Cerebellar cortex (tissue), 1 donor: ENCODE data around the gene P4HB.

Source experiments
- DNase-seq: peaks from one replicate; pipeline ENCODE4 v3.0.0-alpha.2; 2015; ENCODE audit warnings: low spot score

Gene P4HB

GRCh38 chr17:81898029-81898866 is 37.9 kb upstream of the P4HB start:
- DNase-seq: peak; percentile 49

- no peak for DNase-seq
These were observed 35.1 kb upstream of the P4HB start for GRCh38 chr17:81895400-81895799.

- no peak for DNase-seq
These were observed 30.9 kb upstream of the P4HB start for GRCh38 chr17:81891303-81891552.

DNA sequence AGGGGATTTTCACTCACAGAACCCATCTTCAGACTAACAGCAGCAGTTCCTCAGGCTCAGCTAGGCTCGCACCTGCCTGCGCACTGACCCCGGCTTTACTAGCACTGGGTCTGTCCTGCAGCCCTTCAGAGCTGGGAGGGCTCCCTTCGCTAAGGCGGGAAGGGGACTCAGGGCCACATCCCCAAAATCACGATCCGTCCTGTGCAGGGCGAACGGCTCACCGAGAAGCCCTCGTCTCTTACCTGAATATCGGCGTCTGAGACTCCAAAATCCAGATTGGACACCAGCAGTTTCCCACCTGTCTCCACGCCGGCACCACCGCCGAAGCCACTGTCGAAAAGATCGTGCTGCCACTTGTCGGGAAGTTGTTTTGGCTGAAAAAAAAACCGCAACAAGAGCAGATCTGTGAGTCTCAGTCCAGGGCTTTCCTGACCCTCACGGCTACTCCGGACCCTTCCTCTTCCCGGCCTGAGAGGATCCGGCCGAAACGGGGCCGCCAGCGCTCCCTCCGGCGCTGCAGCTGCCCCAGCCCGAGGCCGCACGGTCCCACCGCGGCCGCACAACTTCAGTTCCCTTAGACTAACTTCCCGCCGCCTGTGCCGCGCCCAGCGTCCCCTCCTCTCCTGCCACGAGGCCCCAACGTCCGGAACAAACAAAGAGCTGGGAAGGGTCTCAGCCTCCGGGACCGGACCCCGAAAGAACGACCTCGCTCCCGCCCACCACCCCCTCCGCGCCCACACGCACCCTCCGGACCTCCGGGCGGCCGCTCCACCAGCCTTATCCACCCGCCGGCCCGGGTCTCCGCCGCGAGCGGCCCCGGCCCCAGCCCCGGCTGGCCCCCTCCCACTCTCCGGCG is 30.3 kb upstream of the P4HB start:
- DNase-seq: no peak

DNA sequence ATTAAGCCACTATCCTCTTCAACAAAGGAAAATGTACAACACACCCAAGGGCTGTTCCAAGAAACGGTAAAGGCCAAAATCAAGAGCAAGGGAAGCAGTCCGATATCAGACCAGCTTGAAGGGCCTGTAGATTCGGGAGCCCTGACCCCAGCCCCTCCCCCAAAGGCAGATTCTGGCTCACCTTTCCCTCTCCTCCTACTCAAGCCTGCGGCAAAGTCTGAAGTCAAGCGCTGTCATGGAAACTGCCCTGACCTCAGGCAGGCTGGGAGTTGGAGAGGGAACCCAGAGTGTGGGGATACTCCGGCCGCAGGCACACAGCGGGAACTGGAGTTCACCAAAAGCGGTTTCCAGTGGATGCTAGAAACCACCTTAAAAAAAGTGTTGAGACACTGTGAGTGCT is 29.3 kb upstream of the P4HB start:
- no peak for DNase-seq

- DNase-seq: no peak
These were observed 28.8 kb upstream of the P4HB start for GRCh38 chr17:81888988-81889595.

- DNase-seq: no peak
These were observed 28.0 kb upstream of the P4HB start for GRCh38 chr17:81888105-81888987.

DNA sequence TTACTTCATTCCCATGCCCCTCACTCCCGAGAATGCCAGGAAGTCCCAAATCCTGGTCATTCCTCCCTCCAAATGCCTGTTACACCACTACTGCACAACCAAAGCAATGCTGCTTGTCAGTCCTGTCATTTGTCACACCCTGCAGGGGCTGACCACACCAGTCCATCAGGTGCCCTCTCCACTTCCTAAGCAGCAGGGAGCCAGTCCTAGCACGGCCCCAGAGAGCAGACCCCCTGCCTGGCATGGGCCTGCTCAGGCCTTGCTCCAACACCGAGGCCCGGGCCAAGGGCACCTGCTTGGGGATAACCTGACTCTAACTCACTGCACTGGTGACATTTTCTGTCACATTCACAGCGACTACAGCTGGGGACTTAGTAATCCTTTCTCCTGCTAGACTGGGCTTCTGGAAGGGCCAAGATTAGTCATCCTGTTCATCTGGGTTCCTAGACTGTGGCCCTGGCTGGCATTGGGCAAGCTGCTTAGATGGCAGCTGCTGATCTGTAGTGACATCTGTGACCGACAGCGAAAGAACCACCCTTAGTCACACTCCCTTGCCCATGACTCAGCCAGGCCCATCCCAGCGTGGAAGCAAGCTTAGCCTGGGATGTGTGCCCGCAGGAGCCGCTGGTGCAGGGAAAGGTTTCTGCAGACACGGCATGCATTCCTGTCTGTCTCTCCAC is 25.7 kb upstream of the P4HB start:
- DNase-seq: no peak

GRCh38 chr17:81885454-81885853 is 25.1 kb upstream of the P4HB start:
- no peak for DNase-seq

DNA sequence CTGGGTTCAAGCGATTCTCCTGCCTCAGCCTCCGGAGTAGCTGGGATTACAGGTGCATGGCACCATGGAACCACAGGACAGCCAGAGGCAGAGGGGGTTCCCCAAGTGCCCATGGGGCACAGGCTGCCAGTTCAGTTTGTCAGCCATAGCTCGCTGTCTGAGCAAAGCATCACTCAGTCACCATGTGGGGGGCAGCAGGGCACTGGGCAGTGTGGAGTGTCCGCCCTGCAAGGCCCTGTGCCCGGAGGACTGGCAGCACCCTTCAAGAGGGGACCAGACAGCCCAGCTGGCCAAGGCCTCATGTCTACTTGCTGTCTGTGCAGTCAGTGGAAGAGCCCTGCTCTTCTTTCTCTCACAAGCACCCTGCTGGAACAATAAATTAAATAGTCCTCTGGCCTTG is 24.6 kb upstream of the P4HB start:
- DNase-seq: no peak

DNA sequence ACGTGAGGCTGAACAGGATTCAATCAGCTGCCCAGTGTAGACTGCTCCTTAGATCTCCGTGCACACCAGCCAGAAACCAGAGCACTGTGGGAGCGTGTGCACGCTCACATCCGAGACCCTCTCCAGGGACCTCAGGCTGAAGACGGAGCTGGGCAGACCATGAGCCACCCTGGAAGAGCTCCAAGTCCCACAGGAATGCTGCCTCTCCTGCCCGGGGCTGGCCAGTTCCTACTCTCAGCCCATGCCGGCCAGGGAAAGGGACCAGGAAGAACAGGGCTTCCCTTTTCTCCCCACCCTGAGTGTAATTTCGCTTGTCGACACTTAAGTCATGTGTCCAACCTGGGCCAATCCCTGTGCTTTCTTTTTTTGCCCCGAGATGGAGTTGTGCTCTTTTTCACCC is 24.2 kb upstream of the P4HB start:
- DNase-seq: no peak

DNA sequence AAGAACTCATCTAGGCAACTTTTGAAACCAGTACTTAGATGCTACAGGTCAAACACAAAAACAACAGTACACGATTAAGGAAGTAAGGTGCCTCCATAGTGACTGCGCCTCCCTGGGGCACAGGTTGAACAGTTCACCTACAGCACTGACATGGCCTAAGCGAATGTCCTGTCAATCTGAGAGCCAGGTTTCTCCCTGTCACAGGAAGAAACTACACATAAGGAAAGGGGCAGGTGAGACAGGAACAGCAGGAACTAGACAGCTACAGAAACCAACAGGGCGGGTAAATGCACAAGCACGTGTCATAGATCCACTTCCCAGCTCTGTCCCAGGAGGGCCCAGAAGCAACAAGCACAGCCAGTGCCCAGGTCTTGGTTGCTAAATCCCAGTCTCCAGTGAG is 18.8 kb upstream of the P4HB start:
- no peak for DNase-seq

- DNase-seq: no peak
These were observed 18.0 kb upstream of the P4HB start for GRCh38 chr17:81878294-81878693.

- no peak for DNase-seq
These were observed 17.2 kb upstream of the P4HB start for GRCh38 chr17:81877569-81877968.

DNA sequence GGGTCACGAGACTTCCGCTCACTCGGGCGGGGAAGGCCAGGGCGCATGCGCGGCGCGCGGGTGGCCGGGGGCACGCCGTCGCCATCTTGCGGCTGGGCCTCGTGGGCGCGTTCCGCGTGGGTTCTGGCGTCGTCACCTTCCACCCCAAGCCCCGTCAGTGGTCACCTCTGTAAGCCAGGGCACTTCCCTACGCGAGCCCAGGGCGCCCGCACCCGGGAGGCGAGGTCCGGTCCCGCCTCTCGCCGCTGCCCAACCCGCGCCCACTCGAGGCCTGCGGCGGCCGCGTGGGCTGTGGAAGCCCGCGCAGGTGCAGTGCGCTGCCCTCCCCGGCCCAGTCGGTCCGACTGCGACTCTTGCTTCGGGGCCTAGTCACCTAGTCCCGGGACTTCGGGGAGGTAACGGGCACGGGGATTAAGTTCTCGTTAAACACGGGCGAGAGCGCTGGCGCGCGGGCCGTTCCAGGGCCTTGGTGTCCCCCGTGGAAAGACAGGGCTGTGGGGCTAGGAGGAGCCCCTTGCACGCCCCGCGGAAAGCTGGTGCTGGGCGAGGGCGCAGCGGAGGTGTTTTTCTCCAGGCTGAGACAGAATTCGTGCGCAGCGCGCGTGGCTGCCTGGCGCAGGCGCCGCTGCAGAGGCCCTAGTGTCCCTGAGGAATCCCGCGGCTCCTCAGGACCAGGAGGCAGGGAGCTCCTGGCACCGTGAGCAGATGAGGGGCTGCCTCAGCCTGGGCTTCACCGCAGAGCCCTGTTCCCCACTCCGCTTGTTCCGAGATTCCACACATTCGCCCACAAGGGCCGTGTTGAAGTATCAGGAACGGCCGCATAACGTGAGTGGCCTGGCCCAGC is 11.3 kb upstream of the P4HB start:
- peak; percentile 82 for DNase-seq

GRCh38 chr17:81870981-81871386 is 10.6 kb upstream of the P4HB start, which contains the start of gene ARHGDIA:
Gene ARHGDIA, minus strand, starts transcription at chr17:81871337. Its CDS starts 1,407 bp downstream, at chr17:81869930.
- no peak for DNase-seq

GRCh38 chr17:81870131-81870980 is 10.0 kb upstream of the P4HB start:
- peak; percentile 33 for DNase-seq

DNA sequence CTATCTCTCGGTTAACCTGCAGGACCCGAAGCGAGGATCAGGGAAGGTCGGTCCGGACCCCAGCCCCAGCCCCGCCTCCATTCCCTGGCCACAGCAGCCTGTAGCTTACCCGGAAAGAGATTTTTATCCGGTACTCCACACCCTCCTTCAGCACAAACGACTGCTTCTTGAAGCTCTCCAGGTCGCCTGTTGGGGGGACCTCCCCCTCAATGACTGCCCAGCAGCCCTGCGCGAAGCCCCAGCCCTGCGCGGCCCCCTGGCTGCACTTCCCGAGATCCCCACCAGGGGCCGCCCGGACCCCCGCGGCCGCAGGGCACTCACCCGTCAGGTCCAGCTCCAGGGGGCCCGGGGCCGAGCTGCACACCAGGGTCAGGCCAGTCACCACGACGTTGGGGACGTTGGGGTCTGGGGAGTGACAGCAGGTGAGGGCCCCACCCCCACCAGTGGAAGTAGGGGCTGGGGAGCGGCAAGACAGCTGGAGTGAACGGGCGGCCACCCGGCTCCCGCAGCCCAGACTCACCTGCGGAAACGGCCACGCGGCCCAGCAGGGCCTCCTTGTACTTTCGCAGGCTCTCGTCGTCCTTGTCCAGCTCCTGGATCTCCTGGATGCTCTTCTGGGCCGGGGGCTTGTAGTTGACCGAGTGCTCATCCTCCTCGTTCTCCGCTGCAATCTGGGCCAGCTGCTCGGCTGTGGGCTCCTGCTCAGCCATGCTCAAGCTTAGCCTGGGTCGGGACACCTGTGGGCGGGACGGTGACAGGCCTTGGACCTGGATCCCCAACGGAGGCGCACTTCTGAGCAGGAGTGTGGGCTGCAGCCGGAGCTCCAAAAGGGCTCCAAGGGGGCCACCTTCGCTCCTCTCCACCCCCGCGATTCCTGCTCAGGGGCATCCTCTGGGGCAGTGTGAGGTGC is 9.1 kb upstream of the P4HB start:
- DNase-seq: peak; percentile 54
